H9 (cell line): Measurements from ENCODE around the gene PBX1. TPM values are rescaled to one million over a fixed set of nuclear protein-coding genes. Genes with fewer than 3 reads are reported as not detected.

ENCODE experiments used
- DNase-seq: peaks from one replicate; pipeline ENCODE4 v3.0.0-alpha.2; 2017
- H2AFZ ChIP-seq: one replicate; pipeline ENCODE4 v1.6.1; 2013; ENCODE audit warnings: mild to moderate bottlenecking, low read length, control low read depth, moderate library complexity
- H2AK5ac ChIP-seq: 2 replicates; pipeline ENCODE4 v1.6.1; 2013; ENCODE audit warnings: low read length, control low read depth, mixed read lengths; ENCODE audit not compliant: insufficient read length
- H2BK120ac ChIP-seq: one replicate; pipeline ENCODE4 v1.6.1; 2013; ENCODE audit warnings: low read depth, mild to moderate bottlenecking, low read length, control low read depth, inconsistent platforms; ENCODE audit not compliant: poor library complexity, severe bottlenecking
- H2BK12ac ChIP-seq: 2 replicates; pipeline ENCODE4 v1.6.1; 2013; ENCODE audit warnings: low read length, control low read depth, mixed read lengths, low read depth; ENCODE audit not compliant: insufficient read length
- H2BK15ac ChIP-seq: 2 replicates; pipeline ENCODE4 v1.6.1; 2013; ENCODE audit warnings: low read depth, low read length, control low read depth
- H2BK20ac ChIP-seq: one replicate; pipeline ENCODE4 v1.6.1; 2013; ENCODE audit warnings: low read depth, mild to moderate bottlenecking, low read length, control low read depth, inconsistent platforms; ENCODE audit not compliant: poor library complexity, severe bottlenecking
- H2BK5ac ChIP-seq: 2 replicates; pipeline ENCODE4 v1.6.1; 2013; ENCODE audit warnings: low read length, control low read depth, mixed read lengths; ENCODE audit not compliant: insufficient read length
- H3K14ac ChIP-seq: 2 replicates; pipeline ENCODE4 v1.6.1; 2013; ENCODE audit warnings: low read length, control low read depth; ENCODE audit not compliant: insufficient read depth
- H3K18ac ChIP-seq: 2 replicates; pipeline ENCODE4 v1.6.1; 2013; ENCODE audit warnings: low read depth, mild to moderate bottlenecking, mixed read lengths, low read length, control low read depth; ENCODE audit not compliant: insufficient read length
- H3K23ac ChIP-seq: 2 replicates; pipeline ENCODE4 v1.6.1; 2013; ENCODE audit warnings: low read length, control low read depth, mixed read lengths, low read depth; ENCODE audit not compliant: insufficient read length
- H3K23me2 ChIP-seq: 2 replicates; pipeline ENCODE4 v1.6.1; 2013; ENCODE audit warnings: low read depth, mild to moderate bottlenecking, mixed read lengths, low read length, control low read depth; ENCODE audit not compliant: insufficient read length, poor library complexity, severe bottlenecking
- H3K27ac ChIP-seq: 2 replicates; pipeline ENCODE4 v1.5.1; 2013; ENCODE audit warnings: low read length, control low read depth, mixed read lengths, low read depth; ENCODE audit not compliant: insufficient read length
- H3K27me3 ChIP-seq: 2 replicates; pipeline ENCODE4 v1.6.1; 2013; ENCODE audit warnings: low read length, control low read depth, inconsistent platforms; ENCODE audit not compliant: insufficient read depth
- H3K4ac ChIP-seq: 2 replicates; pipeline ENCODE4 v1.6.1; 2013; ENCODE audit warnings: low read depth, mild to moderate bottlenecking, control low read depth, inconsistent platforms, low read length, moderate library complexity
- H3K4me1 ChIP-seq: 2 replicates; pipeline ENCODE4 v1.6.1; 2013; ENCODE audit warnings: low read length, control low read depth, inconsistent platforms; ENCODE audit not compliant: insufficient read depth
- H3K4me2 ChIP-seq: 2 replicates; pipeline ENCODE4 v1.6.1; 2013; ENCODE audit warnings: low read length, control low read depth, mixed read lengths; ENCODE audit not compliant: insufficient read length, insufficient read depth
- H3K56ac ChIP-seq: 2 replicates; pipeline ENCODE4 v1.6.1; 2013; ENCODE audit warnings: low read depth, mild to moderate bottlenecking, mixed read lengths, low read length, control low read depth; ENCODE audit not compliant: insufficient read length
- H3K79me1 ChIP-seq: 2 replicates; pipeline ENCODE4 v1.6.1; 2013; ENCODE audit warnings: low read depth, mild to moderate bottlenecking, moderate library complexity, low read length, control low read depth, inconsistent platforms; ENCODE audit not compliant: insufficient read depth, poor library complexity, severe bottlenecking
- H3K79me2 ChIP-seq: 2 replicates; pipeline ENCODE4 v1.6.1; 2013; ENCODE audit warnings: low read length, control low read depth, inconsistent platforms; ENCODE audit not compliant: insufficient read depth
- H3K9ac ChIP-seq: 2 replicates; pipeline ENCODE4 v1.6.1; 2013; ENCODE audit warnings: low read length, control low read depth, mixed read lengths; ENCODE audit not compliant: insufficient read length; ENCODE audit errors: extremely low read depth
- H3K9me3 ChIP-seq: one replicate; pipeline ENCODE4 v1.6.1; 2013; ENCODE audit warnings: low read depth, low read length, inconsistent platforms; ENCODE audit not compliant: control insufficient read depth
- H3T11ph ChIP-seq: one replicate; pipeline ENCODE4 v1.6.1; 2013; ENCODE audit warnings: mild to moderate bottlenecking, low read length, control low read depth, inconsistent platforms
- H4K20me1 ChIP-seq: one replicate; pipeline ENCODE4 v1.6.1; 2013; ENCODE audit not compliant: control insufficient read depth, insufficient read length, insufficient read depth
- H4K5ac ChIP-seq: 2 replicates; pipeline ENCODE4 v1.6.1; 2013; ENCODE audit warnings: low read depth, mild to moderate bottlenecking, mixed read lengths, low read length, control low read depth; ENCODE audit not compliant: insufficient read length
- H4K8ac ChIP-seq: replicated peaks from 2 replicates; pipeline ENCODE4 v1.6.1; 2013; ENCODE audit warnings: low read length, control low read depth, mixed read lengths, low read depth; ENCODE audit not compliant: insufficient read length
- H4K91ac ChIP-seq: 2 replicates; pipeline ENCODE4 v1.6.1; 2013; ENCODE audit warnings: low read depth, mild to moderate bottlenecking, moderate library complexity, mixed read lengths, low read length, control low read depth; ENCODE audit not compliant: insufficient read length
- H3K27ac Mint-ChIP-seq, 3 experiments: 2 replicates in 2 of 3; 3 replicates in 1 of 3; pipeline ENCODE4 v1.8.0; 2020 to 2021; ENCODE audit warnings: mixed read lengths in 3 of 3, mild to moderate bottlenecking in 1 of 3, moderate library complexity in 1 of 3
- H3K27me3 Mint-ChIP-seq: 2 replicates; pipeline ENCODE4 v1.8.0; 2021; ENCODE audit warnings: low read depth, mild to moderate bottlenecking, moderate library complexity, mixed read lengths
- H3K36me3 Mint-ChIP-seq, 3 experiments: 2 replicates in 2 of 3; 3 replicates in 1 of 3; pipeline ENCODE4 v1.8.0; 2020 to 2021; ENCODE audit warnings: low read depth in 3 of 3, mixed read lengths in 3 of 3; ENCODE audit not compliant: insufficient read depth in 1 of 3
- H3K4me1 Mint-ChIP-seq, 2 experiments: 2 replicates each; pipeline ENCODE4 v1.8.0; 2020; ENCODE audit warnings: mixed read lengths in 2 of 2
- H3K4me3 Mint-ChIP-seq, 2 experiments: 2 replicates in 1 of 2; 3 replicates in 1 of 2; pipeline ENCODE4 v1.8.0; 2020 to 2021; ENCODE audit warnings: mild to moderate bottlenecking in 2 of 2, mixed read lengths in 2 of 2, moderate library complexity in 1 of 2
- H3K9me3 Mint-ChIP-seq, 2 experiments: 2 replicates in 1 of 2; 3 replicates in 1 of 2; pipeline ENCODE4 v1.8.0; 2020; ENCODE audit warnings: mild to moderate bottlenecking in 2 of 2, mixed read lengths in 2 of 2, moderate library complexity in 1 of 2
- WGBS: extraction: QIAGEN DNeasy Blood & Tissue Kit; methylation state at CpG from one replicate; pipeline ENCODE4 v1.1.7; 2013; ENCODE audit warnings: missing lambda C conversion rate, low lambda C conversion rate, mixed read lengths; ENCODE audit not compliant: insufficient read length; ENCODE audit errors: extremely low coverage; 5-methylcytosine and 5-hydroxymethylcytosine counted together
- total RNA-seq: library from RNA; stranded (reverse); gene quantifications from 2 replicates; pipeline ENCODE4 v1.2.1, GENCODE V29; 2021
- TF ChIP-seq, protein P1 (sequence below): fragments of 200-600 bp; sonication (generic); conservative IDR thresholded peaks from 3 replicates; pipeline ENCODE4 v1.8.0; 2021; ENCODE audit warnings: antibody characterized with exemption, mild to moderate bottlenecking

Gene PBX1
- total RNA-seq, 1 experiment from 2014 or later: 142 TPM

DNA sequence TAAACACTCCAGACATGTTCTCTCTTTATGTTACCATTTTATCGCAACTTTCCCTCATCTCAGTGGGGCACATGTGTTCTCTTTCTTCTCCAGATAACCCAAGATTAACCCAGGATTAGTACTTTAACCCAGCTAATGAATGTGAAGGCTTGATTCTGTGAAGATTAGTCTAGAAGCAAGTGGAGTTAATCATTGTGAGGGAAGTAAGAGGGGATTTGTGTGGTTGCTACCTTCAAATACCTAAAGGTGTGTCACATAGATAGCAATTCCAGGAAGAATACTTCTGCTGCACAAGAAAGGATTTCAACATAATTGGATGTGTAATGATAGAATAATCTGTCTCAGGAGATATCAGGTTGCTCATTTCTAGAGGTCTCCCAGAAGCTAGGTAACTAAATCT lies 327.1 kb downstream of the PBX1 start:
- no peaks in the 10 kb centered on the region for H4K20me1 ChIP-seq
- Mint-ChIP-seq H3K4me1 (no peaks in the 10 kb centered on the region), H3K36me3 (no peaks in the 10 kb centered on the region), H3K27ac (no peak overlapping the region), H3K27me3 (no peaks in the 10 kb centered on the region; the same call in 1 of the 2 replicates), H3K9me3 (no peaks in the 10 kb centered on the region), H3K4me3 (no peak overlapping the region)
- no peak overlapping the region for H4K5ac ChIP-seq
- no peak overlapping the region for H3K18ac ChIP-seq
- no peak overlapping the region for H3K56ac ChIP-seq
- H2BK120ac ChIP-seq: no peak overlapping the region
- no peaks in the 10 kb centered on the region for H3K79me1 ChIP-seq
- TF ChIP-seq, protein P1, sequence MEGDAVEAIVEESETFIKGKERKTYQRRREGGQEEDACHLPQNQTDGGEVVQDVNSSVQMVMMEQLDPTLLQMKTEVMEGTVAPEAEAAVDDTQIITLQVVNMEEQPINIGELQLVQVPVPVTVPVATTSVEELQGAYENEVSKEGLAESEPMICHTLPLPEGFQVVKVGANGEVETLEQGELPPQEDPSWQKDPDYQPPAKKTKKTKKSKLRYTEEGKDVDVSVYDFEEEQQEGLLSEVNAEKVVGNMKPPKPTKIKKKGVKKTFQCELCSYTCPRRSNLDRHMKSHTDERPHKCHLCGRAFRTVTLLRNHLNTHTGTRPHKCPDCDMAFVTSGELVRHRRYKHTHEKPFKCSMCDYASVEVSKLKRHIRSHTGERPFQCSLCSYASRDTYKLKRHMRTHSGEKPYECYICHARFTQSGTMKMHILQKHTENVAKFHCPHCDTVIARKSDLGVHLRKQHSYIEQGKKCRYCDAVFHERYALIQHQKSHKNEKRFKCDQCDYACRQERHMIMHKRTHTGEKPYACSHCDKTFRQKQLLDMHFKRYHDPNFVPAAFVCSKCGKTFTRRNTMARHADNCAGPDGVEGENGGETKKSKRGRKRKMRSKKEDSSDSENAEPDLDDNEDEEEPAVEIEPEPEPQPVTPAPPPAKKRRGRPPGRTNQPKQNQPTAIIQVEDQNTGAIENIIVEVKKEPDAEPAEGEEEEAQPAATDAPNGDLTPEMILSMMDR: no peak
- WGBS: no CpG with 5 or more reads among the region's 1 CpG
- H4K91ac ChIP-seq: no peak overlapping the region
- no peak overlapping the region for H3K4me2 ChIP-seq
- H2BK15ac ChIP-seq: no peak overlapping the region
- H3K14ac ChIP-seq: no peak overlapping the region
- no peaks in the 10 kb centered on the region for H3K23me2 ChIP-seq
- no peak overlapping the region for H4K8ac ChIP-seq
- no peak overlapping the region for H2BK20ac ChIP-seq
- no peak overlapping the region for H2BK12ac ChIP-seq
- H2AFZ ChIP-seq: no peak overlapping the region
- no peaks in the 10 kb centered on the region for H3K79me2 ChIP-seq
- no peak overlapping the region for H3K27ac ChIP-seq
- no peaks in the 10 kb centered on the region for H3K27me3 ChIP-seq
- no peak overlapping the region for H3K4ac ChIP-seq
- no peak overlapping the region for H3K9ac ChIP-seq
- no peaks in the 10 kb centered on the region for H3K9me3 ChIP-seq
- H2AK5ac ChIP-seq: no peak overlapping the region
- no peak for DNase-seq
- H3K4me1 ChIP-seq: no peaks in the 10 kb centered on the region
- H3K23ac ChIP-seq: no peak overlapping the region
- no peak overlapping the region for H3T11ph ChIP-seq
- H2BK5ac ChIP-seq: no peak overlapping the region
